Smooth muscle cell (in vitro differentiated cells): Measurements from ENCODE around the gene GGACT. TPM values are rescaled to one million over a fixed set of nuclear protein-coding genes. Genes with fewer than 3 reads are reported as not detected.

ENCODE experiments used
- DNase-seq: peaks from one replicate; lab custom pipeline; 2025; ENCODE audit not compliant: unreplicated experiment; lab: John Stamatoyannopoulos, UW
- H2AFZ ChIP-seq: fragments of 200-600 bp; sonication (generic); 2 replicates; pipeline ENCODE4 v1.6.0; 2016; ENCODE audit warnings: antibody characterized with exemption, low read depth, mild to moderate bottlenecking
- H3F3A ChIP-seq: fragments of 200-600 bp; sonication (generic); 2 replicates; pipeline ENCODE4 v1.6.0; 2017; ENCODE audit warnings: antibody characterized with exemption, low read depth
- H3K27ac ChIP-seq: fragments of 200-600 bp; sonication (generic); 2 replicates; pipeline ENCODE4 v1.5.1; 2016; ENCODE audit warnings: low read depth, mild to moderate bottlenecking
- H3K27me3 ChIP-seq: fragments of 200-600 bp; sonication (generic); 2 replicates; pipeline ENCODE4 v1.6.1; 2016; ENCODE audit warnings: low read depth, mild to moderate bottlenecking
- H3K36me3 ChIP-seq: fragments of 200-600 bp; sonication (generic); 2 replicates; pipeline ENCODE4 v1.5.1; 2016; ENCODE audit warnings: low read depth
- H3K4me1 ChIP-seq: fragments of 200-600 bp; sonication (generic); 2 replicates; pipeline ENCODE4 v1.5.1; 2016; ENCODE audit warnings: low read depth
- H3K4me2 ChIP-seq: fragments of 200-600 bp; sonication (generic); 2 replicates; pipeline ENCODE4 v1.6.0; 2016; ENCODE audit warnings: mild to moderate bottlenecking
- H3K4me3 ChIP-seq: fragments of 200-600 bp; sonication (generic); 2 replicates; pipeline ENCODE4 v1.5.1; 2016; ENCODE audit warnings: mild to moderate bottlenecking
- H3K79me2 ChIP-seq: fragments of 200-600 bp; sonication (generic); 2 replicates; pipeline ENCODE4 v1.6.0; 2016; ENCODE audit warnings: low read depth, mild to moderate bottlenecking
- H3K9ac ChIP-seq: fragments of 200-600 bp; sonication (generic); 2 replicates; pipeline ENCODE4 v1.6.0; 2016; ENCODE audit warnings: low read depth
- H3K9me3 ChIP-seq: fragments of 200-600 bp; sonication (generic); replicated peaks from 2 replicates; pipeline ENCODE4 v1.5.1; 2016; ENCODE audit warnings: low read depth
- H4K20me1 ChIP-seq: fragments of 200-600 bp; sonication (generic); 2 replicates; pipeline ENCODE4 v1.6.0; 2016; ENCODE audit warnings: low read depth
- CTCF ChIP-seq: fragments of 200-600 bp; sonication (generic); IDR thresholded peaks from 2 replicates; pipeline ENCODE4 v1.5.1; 2017; ENCODE audit warnings: borderline replicate concordance, mild to moderate bottlenecking, antibody characterized with exemption; ENCODE audit not compliant: insufficient read depth, poor library complexity, severe bottlenecking
- WGBS: methylation state at CpG from one replicate; pipeline ENCODE4 v1.1.7; 2016; ENCODE audit warnings: low lambda C conversion rate; 5-methylcytosine and 5-hydroxymethylcytosine counted together
- polyA plus RNA-seq: library from polyadenylated mRNA; unstranded; fragments of >200 nt; fragmentation: Nextera tagmentation; extraction: Ambion mirVana; gene quantifications from 2 replicates; pipeline ENCODE4 v1.2.1, GENCODE V29; 2016
- total RNA-seq: library from RNA; depleted of rRNA; stranded (reverse); fragments of >200 nt; gene quantifications from 2 replicates; pipeline ENCODE4 v1.2.3, GENCODE V29; 2014

Gene GGACT
- total and polyA plus RNA-seq, 2 experiments from 2014 or later = 2.5 to 7.1 TPM

GRCh38 chr13:100596516-100596915 lies 7.9 kb upstream of the GGACT start:
- no peak for TF ChIP-seq CTCF
- Histone ChIP-seq H4K20me1 (no peaks in the 10 kb centered on the region), H3K9me3 (no peaks in the 10 kb centered on the region), H3K4me1 (no peaks in the 10 kb centered on the region), H3K4me3 (no peak overlapping the region), H3K4me2 (no peak overlapping the region), H3F3A (no peaks in the 10 kb centered on the region), H3K79me2 (no peaks in the 10 kb centered on the region), H3K36me3 (no peaks in the 10 kb centered on the region), H3K9ac (no peak overlapping the region), H2AFZ (no peak overlapping the region), H3K27ac (no peak overlapping the region), H3K27me3 (no peaks in the 10 kb centered on the region)
- DNase-seq = no peak
- 94% methylated on average over 2 of the region's 2 CpGs for WGBS

- no peak overlapping the region for H2AFZ ChIP-seq
- peak; percentile 37 for TF ChIP-seq CTCF
- no peaks in the 10 kb centered on the region for H3K36me3 ChIP-seq
- no peaks in the 10 kb centered on the region for H3F3A ChIP-seq
- no peak overlapping the region for H3K4me3 ChIP-seq
- no peak overlapping the region for H3K4me2 ChIP-seq
- no peak overlapping the region for H3K27ac ChIP-seq
- H3K9ac ChIP-seq = no peak overlapping the region
- H3K4me1 ChIP-seq = no peaks in the 10 kb centered on the region
- H3K27me3 ChIP-seq = no peaks in the 10 kb centered on the region
- no peaks in the 10 kb centered on the region for H3K9me3 ChIP-seq
- WGBS = 25% methylated on average over 4 of the region's 4 CpGs
- DNase-seq = no peak
- no peaks in the 10 kb centered on the region for H4K20me1 ChIP-seq
- no peaks in the 10 kb centered on the region for H3K79me2 ChIP-seq
These were observed 6.1 kb upstream of the GGACT start for GRCh38 chr13:100594731-100595130.

- WGBS = 86% methylated on average over 9 of the region's 9 CpGs
These were observed 5.7 kb upstream of the GGACT start for GRCh38 chr13:100594255-100594654.

More at GRCh38 chr13:100594255-100594654, 5.7 kb upstream of the GGACT start:
- Histone ChIP-seq H3K36me3 (no peaks in the 10 kb centered on the region), H3K27ac (no peak overlapping the region), H3K27me3 (no peaks in the 10 kb centered on the region), H3K4me1 (no peaks in the 10 kb centered on the region), H3K9ac (no peak overlapping the region), H2AFZ (no peak overlapping the region), H3F3A (no peaks in the 10 kb centered on the region), H3K4me2 (no peak overlapping the region), H4K20me1 (no peaks in the 10 kb centered on the region), H3K79me2 (no peaks in the 10 kb centered on the region), H3K9me3 (no peaks in the 10 kb centered on the region), H3K4me3 (no peak overlapping the region)
- no peak for DNase-seq
- no peak for TF ChIP-seq CTCF
